ENCODE measurements around the gene CFAP97.
A peak's percentile ranks its signal among the peaks of the same experiment; 100 is the strongest.
"Not testable (repeated sequence)": the region's sequence is repeated elsewhere in the genome, so short reads cannot be mapped to it uniquely, and the experiment has no call there.

The CFAP97 gene

DNA sequence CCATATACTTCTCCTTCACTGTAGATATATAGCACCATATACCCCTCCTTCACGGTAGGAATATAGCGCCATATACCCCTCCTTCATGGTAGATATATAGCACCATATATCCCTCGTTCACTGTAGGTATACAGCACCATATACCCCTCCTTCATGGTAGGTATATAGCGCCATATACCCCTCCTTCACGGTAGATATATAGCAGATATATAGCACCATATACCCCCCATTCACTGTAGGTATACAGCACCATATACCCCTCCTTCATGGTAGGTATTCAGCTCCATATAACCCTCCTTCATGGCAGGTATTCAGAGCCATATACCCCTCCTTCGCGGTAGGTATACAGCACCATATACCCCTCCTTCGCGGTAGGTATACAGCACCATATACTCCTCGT, 18.1 kb upstream of the CFAP97 start:
- DNase-seq = no peak

DNA sequence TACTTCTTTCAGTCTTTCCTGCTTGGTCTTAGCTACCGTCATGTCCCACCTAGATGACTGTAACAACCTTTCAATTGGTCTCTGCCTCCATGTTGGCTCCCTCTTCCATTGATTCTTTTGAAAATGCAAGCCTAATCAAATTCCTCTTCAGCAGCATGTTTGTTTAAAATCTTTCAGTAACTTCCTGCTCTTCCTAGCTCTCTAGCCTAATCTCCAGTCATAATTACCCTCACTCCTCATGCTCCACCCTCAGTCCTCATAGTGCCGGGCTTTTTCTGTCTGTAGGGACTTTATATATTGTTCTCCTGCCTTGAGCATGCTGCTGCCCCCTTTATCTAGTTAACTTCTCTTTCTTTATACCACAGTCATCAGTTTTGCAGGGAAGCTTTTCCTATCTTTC, 17.7 kb upstream of the CFAP97 start:
- no peak for DNase-seq

GRCh38 chr4:185219551-185220344, 15.9 kb upstream of the CFAP97 start:
- peak; percentile 6 for DNase-seq

DNA sequence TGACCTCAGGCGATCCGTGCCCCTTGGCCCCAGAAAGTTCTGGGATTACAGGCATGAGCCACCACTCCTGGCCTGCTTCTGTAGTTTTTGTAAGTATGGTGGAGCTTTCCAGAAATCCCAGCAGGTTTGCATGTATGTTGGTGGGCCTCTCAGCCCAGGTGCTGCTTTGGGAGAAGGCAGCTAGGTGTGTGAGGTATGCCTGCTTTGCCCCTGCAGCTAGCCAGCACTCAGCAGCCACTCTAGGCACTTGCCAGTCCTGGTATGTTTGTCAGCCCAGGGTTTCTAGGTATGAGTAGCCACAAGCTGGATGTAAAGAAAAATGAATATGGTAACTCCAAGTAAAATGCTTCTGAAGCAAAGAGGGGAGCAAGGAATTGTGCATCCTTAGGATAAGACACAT, 14.5 kb upstream of the CFAP97 start:
- DNase-seq = no peak

GRCh38 chr4:185217408-185217975, 13.7 kb upstream of the CFAP97 start:
- DNase-seq = no peak

GRCh38 chr4:185215261-185215660, 11.5 kb upstream of the CFAP97 start:
- no peak for DNase-seq

DNA sequence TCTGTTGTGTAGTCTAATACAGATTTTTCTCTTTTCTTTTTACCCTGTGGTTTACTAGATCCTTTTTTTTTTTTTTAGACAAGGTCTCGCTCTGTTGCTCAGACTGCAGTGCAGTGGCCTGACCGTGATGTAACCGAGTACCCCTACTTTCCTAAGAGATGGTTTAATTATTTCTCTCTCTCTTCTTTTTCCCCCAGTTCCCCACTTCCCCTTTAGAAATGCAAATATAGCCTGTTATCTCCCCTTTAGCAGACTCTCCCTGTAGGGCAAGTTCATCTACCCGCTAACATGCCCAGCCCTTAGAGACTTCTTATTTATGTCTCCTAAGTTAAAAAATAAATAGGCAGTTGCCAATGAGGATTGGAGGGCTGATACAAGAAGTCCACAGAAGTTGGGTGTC, 10.1 kb upstream of the CFAP97 start:
- DNase-seq = no peak

DNA sequence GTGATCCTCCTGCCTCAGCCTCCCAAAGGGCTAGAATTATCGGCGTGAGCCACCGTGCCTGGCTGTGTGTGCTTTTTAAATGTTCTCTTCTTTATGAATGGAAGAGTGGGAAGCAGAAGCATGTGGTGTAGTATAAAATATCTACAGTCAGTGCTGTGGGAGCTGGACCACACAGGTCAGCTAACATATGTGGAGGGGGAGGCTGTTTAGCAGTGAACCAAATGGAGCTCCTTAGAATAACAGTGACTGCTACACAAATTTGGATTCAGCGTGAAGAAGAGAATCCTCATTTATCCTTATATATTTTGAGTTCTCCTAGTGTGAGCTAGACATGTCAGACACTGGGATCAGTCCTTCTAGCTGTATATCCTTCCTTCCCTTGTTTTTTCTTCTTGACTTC, 8.8 kb upstream of the CFAP97 start:
- DNase-seq = no peak

DNA sequence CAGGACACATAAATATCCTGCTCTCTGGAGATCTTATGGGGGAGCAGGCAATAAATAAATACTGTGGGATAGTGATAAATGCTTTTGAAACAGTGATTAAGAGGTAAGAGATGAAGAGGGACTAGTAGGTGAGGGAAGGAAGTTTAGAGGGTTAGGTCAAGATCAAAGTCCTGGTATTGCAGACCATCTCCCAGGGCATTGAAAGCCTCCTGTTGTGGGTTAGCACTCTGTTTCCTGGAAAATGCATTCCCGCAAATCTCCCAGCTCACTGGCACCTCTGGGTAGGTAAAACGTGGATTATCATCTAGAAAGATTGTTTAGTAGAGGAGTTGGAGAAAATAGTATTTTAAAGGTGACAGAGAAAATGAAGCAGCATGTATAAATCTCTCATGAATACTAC, 7.8 kb upstream of the CFAP97 start:
- no peak for DNase-seq

GRCh38 chr4:185211035-185211434, 7.2 kb upstream of the CFAP97 start:
- DNase-seq = no peak

DNA sequence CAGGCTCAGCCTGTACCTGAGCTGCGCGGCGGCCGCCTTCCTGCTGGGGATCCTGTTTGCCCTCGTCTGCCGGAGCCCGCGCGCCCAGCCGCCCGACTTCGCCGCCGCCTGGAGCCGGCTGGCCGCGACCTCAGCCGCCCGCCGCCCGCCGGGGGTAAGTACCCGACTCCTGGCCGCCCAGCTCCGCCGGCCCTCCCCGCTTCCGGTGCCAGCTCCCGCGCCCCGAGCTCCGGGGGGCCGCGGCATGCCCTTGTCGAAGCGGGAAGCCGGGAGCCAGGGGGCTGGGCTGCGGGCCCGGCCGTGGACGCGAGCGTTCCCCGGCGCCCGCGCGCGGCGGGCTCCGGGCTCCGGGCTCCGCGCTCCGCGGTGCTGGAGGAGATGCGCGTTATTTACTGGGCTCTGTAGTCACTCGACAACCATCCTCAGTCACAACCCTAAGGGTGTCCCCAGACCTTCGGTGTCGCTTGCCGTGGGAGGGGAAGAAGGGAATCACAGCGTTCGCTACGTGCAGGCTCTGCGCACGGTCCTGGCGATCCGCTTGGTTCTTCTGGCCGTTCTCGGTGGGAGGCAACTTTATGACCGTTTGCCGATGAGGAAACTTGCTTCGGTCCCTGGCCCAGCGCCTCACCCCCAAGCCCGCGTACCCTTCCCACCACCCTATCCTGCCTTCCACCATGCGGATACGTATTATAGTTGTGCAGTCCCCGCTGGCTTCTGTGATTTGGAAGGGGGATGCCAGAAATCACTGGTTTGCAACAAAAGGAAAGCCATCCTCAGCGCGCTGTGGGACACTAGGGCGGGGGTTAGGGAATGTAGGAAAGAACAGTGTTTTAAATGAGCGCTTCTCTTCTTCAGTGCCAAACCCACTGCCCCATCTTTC, 6.5 kb upstream of the CFAP97 start:
- no peak for DNase-seq

DNA sequence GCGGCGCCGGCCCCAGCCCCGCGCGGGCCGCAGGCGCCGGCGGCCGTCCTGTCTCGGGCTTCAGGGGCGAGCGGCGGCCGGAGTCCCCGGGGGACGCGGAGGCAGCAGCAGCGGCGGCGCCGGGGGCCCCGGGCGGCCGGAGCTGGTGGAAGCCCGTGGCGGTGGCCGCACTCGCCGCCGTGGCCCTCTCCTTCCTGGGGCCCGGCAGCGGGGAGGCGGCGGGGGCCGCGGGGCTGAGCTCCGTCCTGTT, 6.0 kb upstream of the CFAP97 start:
- not testable (repeated sequence) for DNase-seq

DNA sequence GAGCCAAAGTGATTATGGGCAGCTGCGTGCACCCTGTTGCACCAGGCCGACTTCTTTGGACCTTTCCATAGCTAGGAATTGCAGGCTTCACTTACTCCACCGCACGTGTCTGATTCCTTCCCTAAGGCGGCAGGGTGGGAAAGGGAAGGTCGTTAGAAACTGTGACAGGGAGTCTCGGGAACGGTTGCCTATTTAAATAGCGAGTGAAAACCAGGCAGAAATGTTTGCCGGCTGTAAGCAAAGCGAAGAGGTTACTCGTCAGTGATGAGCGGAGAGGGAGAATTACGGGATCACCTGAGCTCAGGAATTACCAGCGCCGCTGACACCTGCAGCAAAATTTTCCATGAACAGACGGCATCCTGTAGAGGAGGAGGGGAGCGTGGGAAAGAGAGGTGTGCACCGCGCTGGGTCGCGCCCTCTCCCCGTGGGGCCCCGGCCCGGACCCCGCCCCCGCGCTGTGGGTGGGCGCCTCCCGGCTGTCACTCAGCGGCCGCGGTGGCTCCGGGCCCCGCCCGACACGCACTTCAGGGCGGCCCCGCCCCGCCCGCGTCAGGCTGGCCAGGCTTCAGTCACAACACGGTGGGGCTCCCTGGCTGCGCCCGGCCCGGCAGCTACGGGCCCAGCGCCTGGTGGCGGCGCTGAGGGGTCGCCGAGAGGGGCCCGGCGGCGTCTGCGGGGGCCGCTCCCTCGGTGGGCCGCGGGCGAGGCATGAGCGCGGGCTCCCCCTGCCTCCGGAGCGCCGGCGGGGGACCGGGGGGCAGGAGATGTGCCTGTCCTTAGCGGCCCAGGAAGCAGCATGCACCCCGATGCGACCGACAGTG, 5.4 kb upstream of the CFAP97 start, which contains the start of gene SNX25:
Gene SNX25 (plus strand): TSS at position 568 of the 821 bp plus-strand sequence. CDS start 229 bp downstream, at position 797.
- DNase-seq = peak; percentile 2

DNA sequence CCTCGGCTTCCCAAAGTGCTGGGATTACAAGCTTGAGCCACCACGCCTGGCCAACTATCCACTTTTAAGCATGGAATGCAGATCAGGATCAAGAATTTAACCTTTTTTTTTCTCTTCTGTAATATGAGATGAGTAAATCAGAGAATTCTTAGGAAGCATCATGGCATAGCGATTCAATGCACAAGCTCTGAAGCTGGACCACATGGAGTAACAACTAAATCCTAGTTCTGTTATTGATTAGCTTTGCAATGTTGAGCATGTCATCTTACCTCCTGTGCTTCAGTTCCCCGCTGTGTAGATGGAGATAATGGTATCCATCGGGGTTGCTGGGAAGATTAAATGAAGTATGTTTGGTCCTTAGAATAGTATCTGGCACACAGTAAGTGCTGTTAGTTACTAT, 3.7 kb upstream of the CFAP97 start:
- no peak for DNase-seq

GRCh38 chr4:185205697-185206342, 2.0 kb upstream of the CFAP97 start:
- peak; percentile 67 for DNase-seq

- not testable (repeated sequence) for DNase-seq
These were observed 1.3 kb upstream of the CFAP97 start for GRCh38 chr4:185205073-185205472.

DNA sequence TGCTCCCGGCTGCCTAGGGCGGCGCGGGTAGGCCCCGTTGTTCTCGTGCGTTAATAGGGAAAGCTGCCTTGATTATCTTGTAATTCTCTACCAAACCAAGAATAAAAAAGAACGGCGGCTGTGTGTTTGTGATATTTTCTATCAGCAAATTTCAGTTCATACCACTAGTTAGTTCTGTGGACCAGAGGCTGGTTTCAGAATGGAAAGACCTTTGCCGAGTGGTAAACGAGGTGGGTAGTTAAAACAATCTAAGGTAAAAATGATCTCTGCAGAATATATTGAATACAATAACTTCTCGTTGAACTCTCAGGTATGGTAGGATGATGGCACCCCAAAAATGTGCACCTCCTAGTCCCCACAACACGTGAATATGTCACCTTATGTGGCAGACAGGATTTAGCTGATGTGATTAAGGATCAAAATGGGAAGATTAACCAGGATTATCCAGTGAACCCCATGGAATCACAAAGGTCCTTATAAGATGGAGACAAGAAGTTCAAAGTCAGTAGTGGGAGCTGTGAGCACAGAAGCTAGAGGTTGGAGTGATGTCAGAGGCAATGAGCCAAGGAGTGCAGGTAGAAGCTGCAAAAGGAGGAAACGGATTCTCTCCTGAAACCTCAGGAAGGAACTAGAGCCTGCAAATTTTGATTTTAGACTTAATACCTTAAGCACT, 574 bp upstream of the CFAP97 start:
- DNase-seq = no peak

DNA sequence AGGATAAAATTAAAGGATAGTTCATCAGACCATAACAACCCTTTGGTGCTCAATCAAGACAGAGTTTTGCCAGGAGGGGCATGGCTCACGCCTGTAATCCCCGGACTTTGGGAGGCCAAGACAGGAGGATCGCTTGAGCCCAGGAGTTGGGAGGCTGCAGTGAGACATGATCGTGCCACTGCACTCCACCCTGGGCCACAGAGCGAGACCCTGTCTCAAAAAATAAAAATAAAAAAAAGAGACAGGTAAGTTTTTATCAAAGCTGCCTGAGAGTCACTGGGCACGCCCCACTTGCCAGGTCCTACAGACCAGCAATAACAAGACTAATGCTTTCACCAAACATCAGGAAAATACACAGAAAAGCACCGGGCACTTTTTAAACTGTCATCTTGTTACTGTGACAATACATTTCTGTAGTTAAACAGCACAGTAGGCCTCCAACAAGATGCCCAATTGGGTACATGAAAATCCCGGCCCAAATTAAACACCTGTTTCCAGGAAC, 765 bp downstream of the CFAP97 start:
- DNase-seq = no peak

DNA sequence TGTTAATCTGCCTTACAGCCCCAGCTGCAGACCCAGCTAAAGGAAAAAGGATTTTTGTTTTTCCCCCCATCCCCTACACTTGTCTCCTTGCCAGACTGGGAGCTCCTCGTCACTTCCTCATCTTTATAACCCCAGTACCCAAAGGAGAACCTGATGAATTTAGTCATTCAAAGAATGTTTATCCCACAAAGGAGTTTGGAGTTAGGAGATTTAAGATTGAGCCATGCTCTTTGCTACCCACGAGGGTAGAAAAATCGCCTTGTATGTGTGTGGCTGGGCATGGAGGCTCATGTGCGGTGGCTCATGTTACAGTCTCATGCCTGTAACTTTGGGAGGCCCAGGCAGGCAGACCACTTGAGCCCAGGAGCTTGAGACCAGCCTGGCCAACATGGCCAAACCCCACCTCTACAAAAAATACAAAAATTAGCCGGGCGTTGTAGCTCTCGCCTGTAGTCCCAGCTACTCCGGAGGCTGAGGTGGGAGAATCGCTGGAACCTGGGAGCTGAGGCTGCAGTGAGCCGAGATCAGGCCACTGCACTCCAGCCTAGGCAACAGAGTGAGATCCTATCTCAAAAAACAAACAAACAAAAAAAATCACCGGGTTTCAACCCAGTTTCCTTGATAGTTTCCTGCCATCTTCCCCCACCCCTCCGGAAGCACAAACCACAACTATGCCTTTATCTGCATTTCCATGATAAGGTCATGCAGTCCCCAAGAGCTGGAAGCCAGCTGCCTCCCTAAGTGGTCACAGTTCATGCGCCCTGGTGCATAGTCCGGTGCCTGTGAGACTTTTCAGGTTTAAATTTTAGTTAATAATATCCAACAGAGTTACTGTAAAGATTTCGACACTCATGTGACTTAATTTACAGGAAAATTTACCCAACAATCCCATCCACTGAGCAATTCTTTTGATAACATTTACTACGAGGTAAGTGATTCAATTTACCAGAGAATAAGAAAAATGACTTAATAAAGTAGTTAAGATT, 1.5 kb downstream of the CFAP97 start:
- DNase-seq = peak; percentile 47

GRCh38 chr4:185198189-185198588, 5.6 kb downstream of the CFAP97 start:
- DNase-seq = not testable (repeated sequence)
